ENCODE results near the gene BNIPL.

The BNIPL gene, protein sequence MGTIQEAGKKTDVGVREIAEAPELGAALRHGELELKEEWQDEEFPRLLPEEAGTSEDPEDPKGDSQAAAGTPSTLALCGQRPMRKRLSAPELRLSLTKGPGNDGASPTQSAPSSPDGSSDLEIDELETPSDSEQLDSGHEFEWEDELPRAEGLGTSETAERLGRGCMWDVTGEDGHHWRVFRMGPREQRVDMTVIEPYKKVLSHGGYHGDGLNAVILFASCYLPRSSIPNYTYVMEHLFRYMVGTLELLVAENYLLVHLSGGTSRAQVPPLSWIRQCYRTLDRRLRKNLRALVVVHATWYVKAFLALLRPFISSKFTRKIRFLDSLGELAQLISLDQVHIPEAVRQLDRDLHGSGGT

GRCh38 chr1:151036356-151036755 is at the start of gene BNIPL:
Gene BNIPL, plus strand, starts transcription at chr1:151036586. Its CDS starts 140 bp downstream, at chr1:151036726.
- H3K9ac ChIP-seq (ENCODE audit: low read depth, low read length), result peak within 1 kb of the TSS; percentile 50; the same call in 1 of the 2 replicates
- no peaks in the 10 kb centered on the region for H3K9me3 ChIP-seq (ENCODE audit: insufficient read depth, low read depth, low read length)
- H3K4me1 ChIP-seq (ENCODE audit: insufficient read depth, low read length), result peaks cover 3% of the 10 kb centered on the region; the same call in 1 of the 2 replicates
- no peaks in the 10 kb centered on the region for H3K27me3 ChIP-seq (ENCODE audit: insufficient read depth, low read length)
- H3K27ac ChIP-seq (ENCODE audit: low read length), result no peak within 1 kb of the TSS
- H3K36me3 ChIP-seq (ENCODE audit: insufficient read depth, low read depth, low read length), result peaks cover 18% of the 10 kb centered on the region
- peak within 1 kb of the TSS; percentile 27; the same call in 1 of the 2 replicates for H3K4me3 ChIP-seq (ENCODE audit: low read length)

DNA sequence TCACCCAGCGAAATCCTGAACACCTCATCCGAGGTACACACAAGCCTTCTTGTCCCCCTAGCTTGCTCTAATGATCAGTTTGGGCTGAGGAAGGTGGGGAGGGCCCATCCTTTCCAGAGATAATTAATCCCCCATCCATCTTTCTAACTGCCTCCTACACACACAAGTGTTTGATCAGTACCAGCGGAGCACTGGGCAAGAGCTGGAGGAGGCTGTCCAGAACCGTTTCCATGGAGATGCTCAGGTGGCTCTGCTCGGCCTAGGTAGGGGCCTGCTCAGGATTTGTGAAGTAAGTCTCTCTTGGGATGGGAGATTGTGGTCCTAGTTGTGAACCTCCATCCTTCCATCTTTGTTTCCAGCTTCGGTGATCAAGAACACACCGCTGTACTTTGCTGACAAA is 48.5 kb upstream of the BNIPL start:
- no peak overlapping the region for H3K27ac ChIP-seq (ENCODE audit: low read length)

DNA sequence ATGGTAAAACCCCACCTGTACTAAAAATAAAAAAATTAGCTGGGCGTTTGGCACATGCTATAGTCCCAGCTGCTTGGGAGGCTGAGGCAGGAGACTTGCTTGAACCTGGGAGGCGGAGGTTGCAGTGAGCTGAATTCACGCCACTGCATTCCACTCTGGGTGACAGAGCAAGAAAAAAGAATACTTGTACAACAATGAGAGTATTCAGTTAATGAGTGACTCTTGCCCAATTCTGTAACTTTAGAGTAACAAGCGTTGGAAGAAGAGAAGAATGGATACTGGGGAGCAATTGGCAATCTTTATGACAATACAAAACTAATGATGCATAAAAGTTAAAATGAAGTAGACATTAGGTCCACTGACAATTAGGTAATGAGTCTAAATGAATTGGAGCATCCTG is 43.8 kb upstream of the BNIPL start:
- Histone ChIP-seq H3K9ac (ENCODE audit: low read depth, low read length) (no peak overlapping the region), H3K4me3 (ENCODE audit: low read length) (no peak overlapping the region), H3K4me1 (ENCODE audit: insufficient read depth, low read length) (peaks cover 3% of the 10 kb centered on the region; the same call in 1 of the 2 replicates), H3K9me3 (ENCODE audit: insufficient read depth, low read depth, low read length) (no peaks in the 10 kb centered on the region), H3K27ac (ENCODE audit: low read length) (no peak overlapping the region), H3K27me3 (ENCODE audit: insufficient read depth, low read length) (no peaks in the 10 kb centered on the region), H3K36me3 (ENCODE audit: insufficient read depth, low read depth, low read length) (no peaks in the 10 kb centered on the region)

More for the DNA sequence above, 48.5 kb upstream of the BNIPL start:
- Histone ChIP-seq H3K9ac (ENCODE audit: low read depth, low read length) (no peak overlapping the region), H3K4me1 (ENCODE audit: insufficient read depth, low read length) (no peaks in the 10 kb centered on the region), H3K9me3 (ENCODE audit: insufficient read depth, low read depth, low read length) (no peaks in the 10 kb centered on the region), H3K4me3 (ENCODE audit: low read length) (no peak overlapping the region), H3K36me3 (ENCODE audit: insufficient read depth, low read depth, low read length) (no peaks in the 10 kb centered on the region), H3K27me3 (ENCODE audit: insufficient read depth, low read length) (no peaks in the 10 kb centered on the region)

DNA sequence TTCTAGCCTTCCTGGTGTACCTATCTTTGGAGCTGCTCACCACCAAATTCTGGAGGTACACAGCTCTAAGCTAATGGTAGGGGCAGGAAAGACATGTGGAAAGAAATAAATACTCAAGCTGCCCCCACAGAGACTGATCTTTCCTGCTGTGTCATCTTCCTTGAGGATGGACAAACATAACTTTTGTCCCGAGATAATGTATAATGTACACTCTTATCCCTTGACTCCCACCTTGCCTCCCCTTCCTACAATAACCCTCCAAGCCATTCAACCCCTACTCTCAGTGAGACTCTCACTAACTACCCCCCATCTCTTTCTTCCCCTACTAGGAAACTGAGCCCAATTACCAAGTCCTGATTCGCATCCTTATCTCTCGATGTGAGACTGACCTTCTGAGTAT is 42.1 kb upstream of the BNIPL start:
- Histone ChIP-seq H3K27me3 (ENCODE audit: insufficient read depth, low read length) (no peaks in the 10 kb centered on the region), H3K4me1 (ENCODE audit: insufficient read depth, low read length) (peaks cover 3% of the 10 kb centered on the region; the same call in 1 of the 2 replicates), H3K9me3 (ENCODE audit: insufficient read depth, low read depth, low read length) (no peaks in the 10 kb centered on the region), H3K36me3 (ENCODE audit: insufficient read depth, low read depth, low read length) (no peaks in the 10 kb centered on the region), H3K4me3 (ENCODE audit: low read length) (no peak overlapping the region), H3K27ac (ENCODE audit: low read length) (no peak overlapping the region), H3K9ac (ENCODE audit: low read depth, low read length) (no peak overlapping the region)

GRCh38 chr1:150995460-150995859 is 40.9 kb upstream of the BNIPL start:
- Histone ChIP-seq H3K4me1 (ENCODE audit: insufficient read depth, low read length) (peaks cover 3% of the 10 kb centered on the region; the same call in 1 of the 2 replicates), H3K27ac (ENCODE audit: low read length) (no peak overlapping the region), H3K9ac (ENCODE audit: low read depth, low read length) (no peak overlapping the region), H3K36me3 (ENCODE audit: insufficient read depth, low read depth, low read length) (no peaks in the 10 kb centered on the region), H3K4me3 (ENCODE audit: low read length) (no peak overlapping the region), H3K9me3 (ENCODE audit: insufficient read depth, low read depth, low read length) (no peaks in the 10 kb centered on the region), H3K27me3 (ENCODE audit: insufficient read depth, low read length) (no peaks in the 10 kb centered on the region)

DNA sequence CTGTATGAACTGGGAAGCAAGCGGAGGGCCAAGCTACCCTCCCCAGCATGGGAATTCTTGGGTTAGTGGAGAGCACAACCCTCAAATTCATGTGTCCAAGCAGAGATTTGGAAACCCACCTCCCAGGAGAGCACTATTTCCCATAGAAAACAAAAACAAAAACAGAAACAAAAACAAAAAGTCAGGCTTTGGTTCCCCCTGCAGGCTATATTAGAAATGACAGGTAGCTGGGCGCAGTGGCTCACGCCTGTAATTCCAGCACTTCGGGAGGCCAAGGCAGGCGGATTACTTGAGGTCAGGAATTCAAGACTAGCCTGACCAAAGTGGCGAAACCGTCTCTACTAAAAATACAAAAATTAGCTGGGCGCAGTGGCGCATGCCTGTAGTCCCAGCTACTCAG is 40.5 kb upstream of the BNIPL start:
- H3K9ac ChIP-seq (ENCODE audit: low read depth, low read length), result no peak overlapping the region

DNA sequence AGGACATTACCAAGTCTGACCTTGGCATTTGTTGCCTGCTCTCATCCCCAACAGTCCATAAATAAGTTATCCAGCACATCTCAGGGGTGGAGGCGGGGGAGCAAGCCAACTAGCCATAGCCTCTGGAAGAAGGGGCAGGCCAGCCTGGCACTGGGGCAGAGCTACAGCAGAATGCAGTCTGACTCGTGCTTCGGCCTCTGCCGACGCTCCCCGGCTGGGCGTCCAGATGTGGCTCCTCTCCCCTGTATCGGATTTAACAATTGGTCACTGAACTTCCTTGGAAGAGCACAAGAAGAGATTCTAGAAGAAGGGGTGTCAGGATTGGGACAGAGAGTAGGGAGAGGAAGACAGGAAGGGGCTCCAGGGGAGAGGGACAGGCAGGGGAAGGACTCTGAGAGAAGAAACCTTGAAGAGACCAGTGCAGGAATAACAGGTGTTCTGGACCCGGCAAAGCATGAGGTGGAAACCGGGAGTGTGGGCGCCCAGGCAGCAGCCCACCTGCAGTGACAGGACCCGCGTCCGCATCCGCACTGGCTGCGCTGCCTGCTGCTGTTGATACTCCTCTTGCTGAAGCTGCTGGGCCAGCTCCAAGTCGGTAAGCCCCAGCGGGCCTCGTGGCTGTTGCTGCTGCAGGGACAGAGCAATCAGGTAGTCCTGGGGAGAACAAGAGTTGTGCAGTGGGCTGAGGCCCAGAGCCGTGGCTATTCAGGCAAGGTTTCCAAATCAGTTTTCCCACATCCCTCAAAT is 39.1 kb upstream of the BNIPL start:
- Histone ChIP-seq H3K27me3 (ENCODE audit: insufficient read depth, low read length) (no peaks in the 10 kb centered on the region), H3K4me3 (ENCODE audit: low read length) (no peak overlapping the region), H3K9ac (ENCODE audit: low read depth, low read length) (no peak overlapping the region), H3K4me1 (ENCODE audit: insufficient read depth, low read length) (peaks cover 3% of the 10 kb centered on the region; the same call in 1 of the 2 replicates), H3K9me3 (ENCODE audit: insufficient read depth, low read depth, low read length) (no peaks in the 10 kb centered on the region), H3K36me3 (ENCODE audit: insufficient read depth, low read depth, low read length) (no peaks in the 10 kb centered on the region), H3K27ac (ENCODE audit: low read length) (no peak overlapping the region)

More for the DNA sequence above, 40.5 kb upstream of the BNIPL start:
- no peak overlapping the region for H3K4me3 ChIP-seq (ENCODE audit: low read length)
- no peaks in the 10 kb centered on the region for H3K36me3 ChIP-seq (ENCODE audit: insufficient read depth, low read depth, low read length)
- H3K4me1 ChIP-seq (ENCODE audit: insufficient read depth, low read length), result peaks cover 3% of the 10 kb centered on the region; the same call in 1 of the 2 replicates
- no peaks in the 10 kb centered on the region for H3K27me3 ChIP-seq (ENCODE audit: insufficient read depth, low read length)
- H3K9me3 ChIP-seq (ENCODE audit: insufficient read depth, low read depth, low read length), result no peaks in the 10 kb centered on the region
- H3K27ac ChIP-seq (ENCODE audit: low read length), result no peak overlapping the region

DNA sequence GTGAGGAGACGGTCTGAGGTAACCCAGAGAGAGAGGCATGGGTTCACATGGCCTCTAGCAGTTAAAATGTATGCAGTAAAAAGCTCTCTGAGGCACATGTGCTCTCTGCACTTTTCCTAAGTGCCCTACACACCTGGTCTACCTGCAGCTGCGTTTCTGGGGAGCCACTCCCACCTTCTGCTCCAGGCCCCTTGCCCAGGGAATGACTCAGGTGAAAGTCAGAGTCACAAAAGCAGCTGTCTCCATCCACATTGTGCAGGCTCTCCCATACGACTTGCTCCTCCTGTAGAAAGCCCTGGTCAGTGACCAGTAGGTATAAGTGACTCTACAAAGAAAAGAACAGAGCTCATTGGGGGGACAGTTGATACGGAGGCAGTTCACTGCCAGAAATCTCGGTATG is 38.4 kb upstream of the BNIPL start:
- Histone ChIP-seq H3K36me3 (ENCODE audit: insufficient read depth, low read depth, low read length) (no peaks in the 10 kb centered on the region), H3K9me3 (ENCODE audit: insufficient read depth, low read depth, low read length) (no peaks in the 10 kb centered on the region), H3K27me3 (ENCODE audit: insufficient read depth, low read length) (no peaks in the 10 kb centered on the region), H3K27ac (ENCODE audit: low read length) (no peak overlapping the region), H3K4me1 (ENCODE audit: insufficient read depth, low read length) (peaks cover 3% of the 10 kb centered on the region; the same call in 1 of the 2 replicates), H3K9ac (ENCODE audit: low read depth, low read length) (no peak overlapping the region), H3K4me3 (ENCODE audit: low read length) (no peak overlapping the region)

GRCh38 chr1:150999051-150999674 is 37.2 kb upstream of the BNIPL start:
- Histone ChIP-seq H3K9ac (ENCODE audit: low read depth, low read length) (no peak overlapping the region), H3K27ac (ENCODE audit: low read length) (no peak overlapping the region), H3K27me3 (ENCODE audit: insufficient read depth, low read length) (no peaks in the 10 kb centered on the region), H3K9me3 (ENCODE audit: insufficient read depth, low read depth, low read length) (no peaks in the 10 kb centered on the region), H3K4me1 (ENCODE audit: insufficient read depth, low read length) (peaks cover 3% of the 10 kb centered on the region; the same call in 1 of the 2 replicates), H3K4me3 (ENCODE audit: low read length) (no peak overlapping the region), H3K36me3 (ENCODE audit: insufficient read depth, low read depth, low read length) (no peaks in the 10 kb centered on the region)

DNA sequence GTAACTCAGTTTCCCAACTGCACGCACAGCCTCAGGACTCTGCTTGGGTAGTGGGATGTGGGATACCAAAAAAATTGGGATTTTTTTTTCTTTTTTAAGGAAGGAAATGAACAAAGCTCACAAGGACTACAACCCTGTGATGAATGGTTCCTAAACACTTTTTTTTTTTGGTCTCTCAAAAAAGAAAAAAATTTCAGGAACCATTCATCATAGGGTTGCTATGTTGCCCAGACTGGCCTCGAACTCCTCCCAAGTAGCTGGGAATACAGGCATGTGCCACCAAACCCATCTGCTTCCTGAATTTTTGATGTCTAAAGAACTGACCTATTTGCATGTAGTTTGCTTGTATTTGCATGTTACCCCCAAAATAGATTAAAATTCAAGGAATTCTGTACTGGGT is 36.5 kb upstream of the BNIPL start:
- Histone ChIP-seq H3K4me3 (ENCODE audit: low read length) (no peak overlapping the region), H3K9ac (ENCODE audit: low read depth, low read length) (no peak overlapping the region), H3K36me3 (ENCODE audit: insufficient read depth, low read depth, low read length) (no peaks in the 10 kb centered on the region), H3K4me1 (ENCODE audit: insufficient read depth, low read length) (peaks cover 3% of the 10 kb centered on the region; the same call in 1 of the 2 replicates), H3K27ac (ENCODE audit: low read length) (no peak overlapping the region), H3K9me3 (ENCODE audit: insufficient read depth, low read depth, low read length) (no peaks in the 10 kb centered on the region), H3K27me3 (ENCODE audit: insufficient read depth, low read length) (no peaks in the 10 kb centered on the region)

GRCh38 chr1:151000408-151000807 is 36.0 kb upstream of the BNIPL start:
- no peak overlapping the region for H3K4me3 ChIP-seq (ENCODE audit: low read length)
- H3K27me3 ChIP-seq (ENCODE audit: insufficient read depth, low read length), result no peaks in the 10 kb centered on the region
- H3K9me3 ChIP-seq (ENCODE audit: insufficient read depth, low read depth, low read length), result no peaks in the 10 kb centered on the region
- no peak overlapping the region for H3K27ac ChIP-seq (ENCODE audit: low read length)
- H3K9ac ChIP-seq (ENCODE audit: low read depth, low read length), result no peak overlapping the region
- H3K36me3 ChIP-seq (ENCODE audit: insufficient read depth, low read depth, low read length), result no peaks in the 10 kb centered on the region
- H3K4me1 ChIP-seq (ENCODE audit: insufficient read depth, low read length), result peaks cover 3% of the 10 kb centered on the region
